ENCODE data around the gene KLHL21.
"Not testable (repeated sequence)": the region's sequence is repeated elsewhere in the genome, so short reads cannot be mapped to it uniquely, and the experiment has no call there.

Gene KLHL21

DNA sequence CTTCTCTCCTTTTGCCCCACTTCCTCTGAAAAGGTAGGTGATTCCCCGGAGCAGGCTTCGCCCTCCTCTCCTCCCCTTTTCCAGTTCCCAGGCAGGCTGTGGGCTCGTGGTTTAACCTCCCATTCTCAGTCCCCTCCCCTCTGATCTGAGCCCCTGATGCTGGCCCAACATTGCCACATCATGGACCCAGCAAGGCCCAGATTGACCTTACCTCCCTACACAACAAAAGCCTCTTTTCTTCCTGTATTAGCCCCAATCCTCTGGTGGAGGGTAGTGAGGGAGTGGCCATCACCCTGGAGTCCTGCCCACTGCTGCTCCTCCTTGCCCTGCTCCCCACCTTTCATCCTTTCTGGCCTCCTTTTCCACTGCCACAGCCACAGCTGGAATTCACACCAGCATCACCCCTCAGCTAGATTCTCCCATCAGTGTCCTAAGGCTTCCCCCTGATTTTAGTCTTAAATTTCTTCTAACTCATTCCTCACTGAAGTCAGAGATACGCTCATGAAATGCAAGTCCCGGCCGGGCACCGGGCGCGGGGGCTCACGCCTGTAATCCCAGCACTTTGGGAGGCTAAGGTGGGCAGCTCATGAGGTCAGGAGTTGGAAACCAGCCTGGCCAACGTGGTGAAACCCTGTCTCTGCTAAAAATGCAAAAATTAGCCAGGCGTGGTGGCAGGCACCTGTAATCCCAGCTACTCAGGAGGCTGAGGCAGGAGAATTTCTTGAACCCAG is 29.9 kb downstream of the KLHL21 start:
- no peak for DNase-seq (ENCODE audit: low read depth, low spot score)
- in situ Hi-C loops (cut with HindIII; ENCODE audit: low sequenced_read_pairs) = no loop called here
- no peak overlapping the region for H3K4me3 ChIP-seq (ENCODE audit: low read depth, low read length)
- TF ChIP-seq, protein P1, sequence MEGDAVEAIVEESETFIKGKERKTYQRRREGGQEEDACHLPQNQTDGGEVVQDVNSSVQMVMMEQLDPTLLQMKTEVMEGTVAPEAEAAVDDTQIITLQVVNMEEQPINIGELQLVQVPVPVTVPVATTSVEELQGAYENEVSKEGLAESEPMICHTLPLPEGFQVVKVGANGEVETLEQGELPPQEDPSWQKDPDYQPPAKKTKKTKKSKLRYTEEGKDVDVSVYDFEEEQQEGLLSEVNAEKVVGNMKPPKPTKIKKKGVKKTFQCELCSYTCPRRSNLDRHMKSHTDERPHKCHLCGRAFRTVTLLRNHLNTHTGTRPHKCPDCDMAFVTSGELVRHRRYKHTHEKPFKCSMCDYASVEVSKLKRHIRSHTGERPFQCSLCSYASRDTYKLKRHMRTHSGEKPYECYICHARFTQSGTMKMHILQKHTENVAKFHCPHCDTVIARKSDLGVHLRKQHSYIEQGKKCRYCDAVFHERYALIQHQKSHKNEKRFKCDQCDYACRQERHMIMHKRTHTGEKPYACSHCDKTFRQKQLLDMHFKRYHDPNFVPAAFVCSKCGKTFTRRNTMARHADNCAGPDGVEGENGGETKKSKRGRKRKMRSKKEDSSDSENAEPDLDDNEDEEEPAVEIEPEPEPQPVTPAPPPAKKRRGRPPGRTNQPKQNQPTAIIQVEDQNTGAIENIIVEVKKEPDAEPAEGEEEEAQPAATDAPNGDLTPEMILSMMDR (IDR thresholded peaks at IDR 0.05; ENCODE audit: low read depth, low read length) = no peak

- TF ChIP-seq, protein P1 (IDR thresholded peaks at IDR 0.05; ENCODE audit: low read depth, low read length) = no peak
Observed at GRCh38 chr1:6570987-6571386, 31.7 kb downstream of the KLHL21 start.

GRCh38 chr1:6570100-6570499 is 32.6 kb downstream of the KLHL21 start:
- in situ Hi-C loops (cut with HindIII; ENCODE audit: low sequenced_read_pairs) = no loop called here
- no peak for DNase-seq (ENCODE audit: low read depth, low spot score)
- TF ChIP-seq, protein P1 (IDR thresholded peaks at IDR 0.05; ENCODE audit: low read depth, low read length) = no peak
- no peak overlapping the region for H3K4me3 ChIP-seq (ENCODE audit: low read depth, low read length)

More at GRCh38 chr1:6570987-6571386, 31.7 kb downstream of the KLHL21 start:
- no peak for DNase-seq (ENCODE audit: low read depth, low spot score)
- in situ Hi-C loops (cut with HindIII; ENCODE audit: low sequenced_read_pairs) = no loop called here
- no peak overlapping the region for H3K4me3 ChIP-seq (ENCODE audit: low read depth, low read length)

GRCh38 chr1:6569033-6569432 is 33.6 kb downstream of the KLHL21 start:
- TF ChIP-seq, protein P1 (IDR thresholded peaks at IDR 0.05; ENCODE audit: low read depth, low read length) = no peak
- in situ Hi-C loops (cut with HindIII; ENCODE audit: low sequenced_read_pairs) = no loop called here
- DNase-seq (ENCODE audit: low read depth, low spot score) = no peak
- H3K4me3 ChIP-seq (ENCODE audit: low read depth, low read length) = no peak overlapping the region

DNA sequence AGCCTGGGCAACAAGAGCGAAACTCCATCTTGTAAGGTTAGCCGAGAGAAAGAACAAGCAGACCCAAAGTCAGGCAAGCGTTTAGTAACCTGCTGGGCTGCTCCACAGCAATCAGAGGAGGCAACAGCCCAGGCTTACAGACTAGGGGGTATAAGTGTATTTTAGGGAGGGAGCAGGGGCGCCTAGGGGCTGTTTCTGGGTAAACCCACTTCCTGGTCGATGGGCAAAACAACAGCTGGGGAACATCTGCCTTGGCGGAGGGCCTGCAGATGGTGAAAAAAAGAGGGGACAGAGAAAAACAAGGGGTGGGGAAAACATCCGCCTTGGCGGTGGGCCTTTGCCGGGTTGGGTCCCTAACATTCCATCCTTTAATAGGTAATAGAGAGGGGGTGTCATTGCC is 42.4 kb downstream of the KLHL21 start:
- no peak for DNase-seq (ENCODE audit: low read depth, low spot score)
- in situ Hi-C loops (cut with HindIII; ENCODE audit: low sequenced_read_pairs) = no loop called here
- TF ChIP-seq, protein P1 (IDR thresholded peaks at IDR 0.05; ENCODE audit: low read depth, low read length) = no peak
- no peak overlapping the region for H3K4me3 ChIP-seq (ENCODE audit: low read depth, low read length)

DNA sequence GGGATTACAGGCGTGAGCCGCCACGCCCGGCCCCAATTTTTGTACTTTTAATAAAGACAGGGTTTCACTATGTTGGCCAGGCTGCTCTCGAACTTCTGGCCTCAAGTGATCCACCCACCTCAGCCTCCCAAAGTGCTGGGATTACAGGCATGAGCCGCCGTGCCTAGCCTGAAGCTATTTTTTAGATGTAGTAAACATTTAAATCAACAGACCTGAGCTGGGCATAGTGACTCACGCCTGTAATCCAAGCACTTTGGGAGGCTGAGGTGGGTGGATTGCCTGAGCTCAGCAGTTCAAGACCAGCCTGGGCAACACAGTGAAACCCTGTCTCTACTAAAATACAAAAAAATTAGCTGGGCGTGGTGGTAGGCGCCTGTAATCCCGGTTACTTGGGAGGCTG is 43.5 kb downstream of the KLHL21 start:
- H3K4me3 ChIP-seq (ENCODE audit: low read depth, low read length); DNase-seq (ENCODE audit: low read depth, low spot score); in situ Hi-C loops (cut with HindIII; ENCODE audit: low sequenced_read_pairs): not testable (repeated sequence)

- in situ Hi-C loops (cut with HindIII; ENCODE audit: low sequenced_read_pairs) = no loop called here
- TF ChIP-seq, protein P1 (IDR thresholded peaks at IDR 0.05; ENCODE audit: low read depth, low read length) = no peak
- H3K4me3 ChIP-seq (ENCODE audit: low read depth, low read length) = no peak overlapping the region
- DNase-seq (ENCODE audit: low read depth, low spot score) = no peak
Observed at GRCh38 chr1:6557597-6557996, 45.1 kb downstream of the KLHL21 start.
